ENCODE data around the gene RAB26. TPM values are rescaled to one million over a fixed set of nuclear protein-coding genes. Genes with fewer than 3 reads are reported as not detected.

The RAB26 gene
- total RNA-seq, 1 donor = 0.27 TPM

- peak overlapping the region; percentile 14 for H3K4me3 ChIP-seq (ENCODE audit: low read depth, low read length)
- no peak for TF ChIP-seq CTCF (IDR thresholded peaks at IDR 0.05; ENCODE audit: insufficient read depth, low read length)
- DNase-seq (ENCODE audit: low read depth) = no peak
Observed at GRCh38 chr16:2151188-2152091, 3.0 kb downstream of the RAB26 start.

- peak overlapping the region; percentile 98 for H3K4me3 ChIP-seq (ENCODE audit: low read depth, low read length)
- no peak for DNase-seq (ENCODE audit: low read depth)
- no peak for TF ChIP-seq CTCF (IDR thresholded peaks at IDR 0.05; ENCODE audit: insufficient read depth, low read length)
Observed at GRCh38 chr16:2152695-2153506, 4.5 kb downstream of the RAB26 start.

GRCh38 chr16:2154533-2155090 lies 6.2 kb downstream of the RAB26 start:
- TF ChIP-seq CTCF (IDR thresholded peaks at IDR 0.05; ENCODE audit: insufficient read depth, low read length) = no peak
- DNase-seq (ENCODE audit: low read depth) = no peak
- H3K4me3 ChIP-seq (ENCODE audit: low read depth, low read length) = peak overlapping the region; percentile 98

- peak; percentile 100 for DNase-seq (ENCODE audit: low read depth)
- no peak for TF ChIP-seq CTCF (IDR thresholded peaks at IDR 0.05; ENCODE audit: insufficient read depth, low read length)
- peak within 1 kb of the TSS; percentile 98 for H3K4me3 ChIP-seq (ENCODE audit: low read depth, low read length)
Observed at GRCh38 chr16:2155091-2155950, 6.9 kb downstream of the RAB26 start, which contains the start of gene TRAF7. Gene TRAF7, plus strand, starts transcription at chr16:2155782. Its CDS starts 8,139 bp downstream, at chr16:2163921.

GRCh38 chr16:2155977-2156848 lies 7.8 kb downstream of the RAB26 start:
- peak; percentile 69 for DNase-seq (ENCODE audit: low read depth)

More at GRCh38 chr16:2155977-2156848, 7.8 kb downstream of the RAB26 start:
- TF ChIP-seq CTCF (IDR thresholded peaks at IDR 0.05; ENCODE audit: insufficient read depth, low read length) = no peak
- peak overlapping the region; percentile 93 for H3K4me3 ChIP-seq (ENCODE audit: low read depth, low read length)
